NCI-H524 treated with DMSO at 0.1 percent for 48 hours (cell line): ENCODE results near the gene GRIP2.

Experiments used
- DNase-seq: peaks from one replicate; lab custom pipeline; 2025; lab: John Stamatoyannopoulos, UW

The GRIP2 gene

DNA sequence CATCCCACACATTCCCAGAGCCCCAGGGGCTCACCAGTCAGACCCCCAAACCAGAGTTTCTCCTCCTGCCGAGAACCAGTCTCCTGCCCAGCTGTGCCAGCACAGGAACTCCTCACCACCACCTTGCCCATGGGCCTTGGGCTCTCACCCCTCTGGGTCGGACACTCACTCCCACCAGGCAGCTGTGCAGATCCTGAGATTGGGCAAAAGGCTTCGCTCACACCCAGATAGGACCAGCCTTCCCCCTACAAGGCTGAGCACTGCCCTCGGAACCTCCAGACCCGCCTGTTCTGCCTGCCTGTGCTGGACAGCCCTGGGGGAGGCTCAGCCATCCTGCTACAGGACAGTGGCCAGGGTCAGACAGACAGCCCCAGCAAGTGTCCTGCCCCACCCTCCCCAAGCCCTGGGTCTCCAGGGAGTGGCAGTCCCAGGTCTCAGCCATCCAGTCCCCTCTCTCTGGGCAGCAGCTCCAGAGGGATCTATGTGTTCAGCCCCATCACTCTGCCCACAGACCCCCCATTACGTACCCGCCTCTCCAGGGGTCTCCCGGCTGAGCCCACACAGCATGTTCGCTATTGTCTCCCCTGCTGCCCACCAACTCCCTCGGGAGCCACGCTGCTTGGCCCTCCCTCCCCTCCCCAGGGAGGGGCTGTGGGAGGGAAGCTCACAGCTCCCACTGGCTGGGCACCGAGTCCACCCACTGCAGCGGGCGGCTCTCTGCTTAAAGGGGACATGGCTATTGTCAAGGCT is at the start of gene GRIP2:
TSS of gene GRIP2 (minus strand) at position 601 of the 750 bp plus-strand sequence. CDS start at position 567, 34 bp downstream.
- no peak for DNase-seq

- DNase-seq, result no peak
Observed at GRCh38 chr3:14588425-14589112, 48.4 kb upstream of the GRIP2 start.

DNA sequence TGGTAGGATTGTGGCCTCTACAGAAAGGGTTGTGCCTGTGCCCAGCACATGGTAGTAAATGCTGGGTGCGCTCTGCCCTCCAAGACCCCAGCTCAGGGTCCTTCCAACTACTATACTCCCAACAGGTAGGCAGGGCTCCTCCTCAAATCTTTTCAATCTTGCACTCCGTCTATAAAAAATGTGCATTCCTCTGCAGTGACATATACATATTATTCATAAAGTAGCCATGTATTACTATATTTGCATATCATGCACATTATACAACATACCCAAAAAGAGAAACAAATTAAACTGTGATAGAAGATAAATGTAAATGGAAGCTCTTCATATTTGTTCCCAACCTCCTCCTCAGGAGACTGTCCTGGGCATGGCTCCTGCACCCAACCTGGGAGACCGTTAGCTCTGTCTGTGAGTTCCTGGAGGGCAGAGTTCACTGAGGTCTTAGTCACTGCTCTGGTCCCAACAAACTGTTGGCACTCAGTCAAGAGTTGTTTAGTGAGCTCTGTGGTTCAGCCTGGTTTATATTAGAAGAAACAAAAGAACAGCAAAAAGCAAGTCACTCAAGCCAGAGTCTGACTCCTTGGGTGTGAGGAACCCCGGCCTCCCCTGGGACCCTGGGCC is 47.7 kb upstream of the GRIP2 start:
- DNase-seq, result no peak

DNA sequence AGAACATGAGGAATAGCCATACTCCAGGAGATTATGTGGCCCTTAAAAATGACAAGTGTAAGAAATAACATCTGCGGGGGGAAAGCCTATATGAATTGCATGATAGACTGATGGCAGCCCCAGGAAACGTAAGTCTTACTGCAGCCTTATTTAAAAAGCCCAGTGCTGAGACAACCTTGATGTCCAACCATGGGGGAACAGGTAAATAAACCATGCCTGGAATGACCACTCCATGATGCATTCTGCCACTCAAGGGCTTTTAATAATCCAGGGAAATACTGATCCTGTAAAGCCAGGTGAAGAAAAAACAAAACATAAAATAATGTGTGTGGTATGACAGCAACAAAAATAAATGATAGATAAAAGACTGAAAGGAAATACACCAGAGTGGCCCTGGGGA is 46.5 kb upstream of the GRIP2 start:
- DNase-seq, result peak; percentile 33

- DNase-seq, result no peak
Observed at GRCh38 chr3:14583548-14584091, 43.5 kb upstream of the GRIP2 start.

- DNase-seq, result no peak
Observed at GRCh38 chr3:14582045-14582410, 41.9 kb upstream of the GRIP2 start.

GRCh38 chr3:14581334-14582044 is 41.3 kb upstream of the GRIP2 start:
- no peak for DNase-seq

GRCh38 chr3:14577897-14578296 is 37.8 kb upstream of the GRIP2 start:
- no peak for DNase-seq

DNA sequence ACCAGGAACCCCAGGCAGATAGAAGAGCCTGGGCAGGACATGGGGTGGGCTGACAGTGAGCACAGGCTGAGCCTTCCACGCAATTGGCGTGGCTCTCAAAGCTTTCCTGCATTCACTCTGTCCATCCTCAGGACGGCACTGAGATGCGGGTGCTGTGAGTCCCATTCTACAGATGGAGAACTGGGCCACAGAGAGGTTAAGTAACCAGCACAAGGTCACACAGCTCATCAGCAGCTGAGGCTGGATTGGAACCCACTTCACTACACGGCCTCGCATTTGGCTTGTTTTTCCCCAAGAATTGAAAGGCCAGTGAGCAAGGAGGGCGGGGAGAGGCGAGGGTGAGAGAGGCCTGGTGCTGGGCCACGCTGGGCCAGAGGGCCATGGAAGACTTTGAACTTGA is 36.0 kb upstream of the GRIP2 start:
- DNase-seq, result no peak

- DNase-seq, result no peak
Observed at GRCh38 chr3:14574183-14574582, 34.0 kb upstream of the GRIP2 start.

DNA sequence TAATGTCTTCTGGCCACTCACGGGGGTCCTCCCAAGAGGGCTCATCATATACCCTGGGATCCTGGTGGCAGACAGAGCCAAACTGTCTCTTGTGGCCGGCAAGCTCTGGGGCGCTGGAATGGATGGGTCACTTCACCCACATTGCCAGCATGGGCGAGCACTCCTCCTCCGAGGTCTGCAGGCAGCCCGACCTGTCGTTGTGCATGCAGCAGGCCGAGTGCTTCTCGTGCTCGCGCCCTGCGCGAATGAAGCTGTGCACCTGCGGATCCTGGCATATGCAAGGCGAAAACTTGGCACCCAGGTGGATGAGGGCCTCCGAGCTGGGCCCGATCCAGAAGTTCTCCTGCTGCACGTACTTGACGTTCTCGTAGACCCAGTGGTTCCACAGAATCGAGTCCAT is 33.6 kb upstream of the GRIP2 start:
- no peak for DNase-seq

GRCh38 chr3:14570864-14571263 is 30.7 kb upstream of the GRIP2 start:
- no peak for DNase-seq

GRCh38 chr3:14570089-14570488 is 29.9 kb upstream of the GRIP2 start:
- DNase-seq, result no peak

GRCh38 chr3:14569474-14570000 is 29.4 kb upstream of the GRIP2 start:
- DNase-seq, result no peak

DNA sequence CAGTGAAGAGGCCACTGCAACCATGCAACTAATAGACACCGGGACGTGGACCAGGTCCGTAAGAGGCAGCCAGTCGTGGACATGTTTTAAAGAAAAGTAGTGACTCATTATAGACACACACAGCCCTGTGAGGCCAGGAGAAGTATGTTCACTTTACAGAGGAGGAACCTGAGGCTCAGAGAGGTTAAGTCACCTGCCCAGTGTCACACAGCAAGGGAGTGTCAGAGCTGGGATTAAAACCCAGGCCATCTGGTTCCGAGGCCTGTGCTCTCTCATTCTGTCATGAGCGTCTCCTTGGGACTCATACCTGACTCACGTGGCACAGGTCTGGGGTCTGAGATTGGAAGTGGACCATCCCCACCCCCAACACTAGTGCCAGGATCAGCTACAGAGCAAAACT is 28.1 kb upstream of the GRIP2 start:
- DNase-seq, result no peak

DNA sequence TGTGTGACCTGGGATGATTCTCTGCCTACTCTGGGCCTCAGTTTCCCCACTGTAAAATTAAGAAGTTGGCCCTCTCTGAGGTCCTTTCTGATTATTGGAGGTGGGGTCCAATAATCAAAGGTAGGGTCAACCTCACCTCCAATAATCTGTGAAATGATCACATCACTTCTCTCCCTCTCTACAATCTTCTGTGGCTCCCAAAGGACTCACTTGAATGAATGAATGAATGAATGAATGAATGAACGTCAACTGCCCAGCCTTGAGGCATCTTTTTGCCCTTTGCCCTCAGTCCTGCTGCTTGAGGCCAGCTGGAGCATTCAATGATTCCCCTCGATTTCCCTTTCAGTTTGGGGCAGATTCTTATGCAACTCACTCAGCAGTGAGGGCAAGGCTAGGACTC is 26.7 kb upstream of the GRIP2 start:
- DNase-seq, result no peak

GRCh38 chr3:14565868-14566588 is 25.9 kb upstream of the GRIP2 start:
- no peak for DNase-seq

- no peak for DNase-seq
Observed at GRCh38 chr3:14564741-14565140, 24.6 kb upstream of the GRIP2 start.

DNA sequence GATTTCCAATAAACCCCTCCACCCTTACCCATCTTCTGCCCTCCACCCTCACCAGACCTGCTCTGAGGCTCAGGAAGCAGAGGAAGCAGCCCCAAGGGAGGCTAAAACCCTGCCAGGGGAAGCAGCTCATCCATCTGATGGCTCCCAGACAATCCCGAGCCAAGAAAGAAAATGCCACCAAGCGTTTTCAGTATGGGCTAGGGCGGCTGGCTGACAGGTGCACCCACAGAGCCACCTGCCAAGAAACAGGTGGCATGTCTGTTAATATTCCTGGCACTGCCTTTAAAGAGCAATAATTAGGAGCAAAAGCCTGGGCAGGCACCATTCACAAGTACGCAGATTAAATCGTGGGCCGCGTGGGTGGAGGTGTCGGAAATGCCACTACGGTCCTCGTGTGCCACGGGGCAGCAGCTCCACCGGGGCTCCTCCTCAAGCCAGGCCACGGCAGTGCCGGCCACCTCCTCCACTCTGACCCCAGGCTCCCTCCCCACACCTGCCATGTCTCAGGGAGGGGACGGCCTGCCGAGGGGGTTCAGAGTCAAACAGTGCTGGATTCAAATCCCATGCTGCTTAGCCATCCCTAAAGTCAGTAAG is 23.9 kb upstream of the GRIP2 start:
- no peak for DNase-seq

DNA sequence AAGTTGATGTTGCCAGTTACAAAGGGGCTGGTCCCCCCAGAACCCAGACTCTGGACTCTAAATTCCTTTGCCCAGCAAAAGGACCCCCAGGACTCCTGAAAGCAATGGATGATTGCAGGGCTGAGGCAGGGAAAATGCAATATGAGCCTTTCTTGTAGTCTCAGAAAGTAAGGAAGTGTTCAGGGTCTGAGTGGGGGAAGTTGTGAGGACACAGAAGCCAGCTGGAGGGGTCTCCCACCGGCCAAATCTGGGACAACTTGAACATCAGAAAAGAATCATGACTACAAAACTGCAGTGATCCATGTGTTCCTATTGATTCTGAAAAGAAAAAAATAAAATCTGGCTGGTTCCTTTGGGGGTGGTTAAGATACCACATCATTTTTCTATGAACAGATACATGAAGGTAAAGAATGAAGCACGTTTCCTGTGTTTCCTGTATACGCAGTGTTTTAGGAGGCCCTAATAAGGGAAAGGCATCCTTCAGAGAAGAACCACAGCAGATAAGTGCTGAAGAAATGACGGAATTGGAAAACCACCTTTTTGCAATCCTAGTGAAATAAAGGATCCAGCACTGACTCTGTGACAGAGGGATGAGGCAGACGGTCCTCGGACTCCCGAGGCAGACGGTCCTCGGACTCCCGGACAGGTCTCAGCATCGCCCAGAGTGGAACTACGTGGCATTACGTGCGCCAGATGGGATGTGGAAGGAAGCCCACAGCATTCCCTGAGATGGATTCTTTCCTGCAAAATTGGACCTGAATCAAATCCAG is 22.2 kb upstream of the GRIP2 start:
- DNase-seq, result no peak
